ENCODE measurements around the gene RIMBP2.

Gene RIMBP2

DNA sequence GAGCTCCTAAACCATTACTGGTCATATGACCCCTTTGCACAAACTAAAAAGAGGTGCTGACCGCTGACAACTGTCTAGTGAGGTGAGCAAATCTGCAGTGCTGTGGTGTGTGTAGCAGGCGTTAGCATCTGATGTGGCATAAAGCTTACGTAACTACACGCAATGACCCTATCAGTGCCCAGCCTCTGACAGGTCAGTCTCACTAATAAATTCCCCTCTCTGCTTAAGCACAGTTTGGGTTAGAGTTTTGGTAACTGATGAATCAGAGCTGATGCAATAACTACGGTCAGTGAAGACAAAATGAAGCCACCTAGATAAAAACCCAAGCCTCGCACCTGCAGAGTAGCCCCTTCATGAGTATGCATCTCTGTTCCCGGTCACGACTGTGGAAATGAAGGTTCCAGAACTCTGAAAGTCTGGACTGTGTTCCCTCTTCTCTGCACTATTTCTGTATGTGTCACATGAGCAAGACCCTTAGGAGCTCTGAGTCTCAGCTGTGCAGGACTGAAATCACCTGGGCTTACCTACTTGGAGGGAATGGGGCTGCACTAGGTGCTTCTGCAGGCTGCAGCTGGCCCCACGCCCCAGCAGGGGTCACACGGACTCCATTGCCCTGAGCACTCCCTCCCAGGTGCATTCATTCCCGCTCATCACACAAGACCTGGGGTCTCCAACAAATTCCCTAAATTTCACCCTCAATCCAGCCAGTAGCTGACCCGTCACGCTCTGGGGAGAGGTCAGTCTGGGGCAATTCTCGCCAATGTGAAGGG lies 54.4 kb downstream of the RIMBP2 start:
- no peak for FAIRE-seq

DNA sequence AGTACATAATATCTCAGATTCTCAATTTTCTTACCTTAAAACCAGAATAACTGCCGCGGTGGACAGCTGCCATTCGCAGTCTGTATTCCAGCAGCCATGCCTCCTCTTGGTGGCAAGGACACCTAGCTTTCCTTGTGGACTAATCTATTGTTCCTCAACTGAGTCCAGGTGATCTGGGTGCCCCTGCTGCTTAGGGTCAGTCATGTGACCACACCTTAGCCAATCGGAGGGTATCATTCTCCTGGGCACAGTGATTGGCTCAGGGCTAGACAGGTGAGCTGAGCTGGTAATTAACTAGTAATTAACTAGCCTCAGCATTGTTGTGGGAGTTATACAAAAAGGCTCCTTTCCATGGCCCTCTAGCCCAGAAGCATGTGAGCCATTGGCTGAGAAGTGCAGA lies 55.0 kb downstream of the RIMBP2 start:
- no peak for DNase-seq (ENCODE audit: insufficient read length)
- TF ChIP-seq TAF1 (IDR thresholded peaks at IDR 0.05; ENCODE audit: borderline replicate concordance, low read depth, low read length) (no peak), POLR2A (IDR thresholded peaks at IDR 0.05; ENCODE audit: low read depth, low read length) (no peak), POLR2AphosphoS5 (IDR thresholded peaks at IDR 0.05; ENCODE audit: low read depth, low read length) (no peak)
- FAIRE-seq, result no peak

More for the DNA sequence above, 54.4 kb downstream of the RIMBP2 start:
- no peak for DNase-seq (ENCODE audit: insufficient read length)
- TF ChIP-seq POLR2AphosphoS5 (IDR thresholded peaks at IDR 0.05; ENCODE audit: low read depth, low read length), result no peak
- TF ChIP-seq TAF1 (IDR thresholded peaks at IDR 0.05; ENCODE audit: borderline replicate concordance, low read depth, low read length), result no peak
- no peak for TF ChIP-seq POLR2A (IDR thresholded peaks at IDR 0.05; ENCODE audit: low read depth, low read length)

DNA sequence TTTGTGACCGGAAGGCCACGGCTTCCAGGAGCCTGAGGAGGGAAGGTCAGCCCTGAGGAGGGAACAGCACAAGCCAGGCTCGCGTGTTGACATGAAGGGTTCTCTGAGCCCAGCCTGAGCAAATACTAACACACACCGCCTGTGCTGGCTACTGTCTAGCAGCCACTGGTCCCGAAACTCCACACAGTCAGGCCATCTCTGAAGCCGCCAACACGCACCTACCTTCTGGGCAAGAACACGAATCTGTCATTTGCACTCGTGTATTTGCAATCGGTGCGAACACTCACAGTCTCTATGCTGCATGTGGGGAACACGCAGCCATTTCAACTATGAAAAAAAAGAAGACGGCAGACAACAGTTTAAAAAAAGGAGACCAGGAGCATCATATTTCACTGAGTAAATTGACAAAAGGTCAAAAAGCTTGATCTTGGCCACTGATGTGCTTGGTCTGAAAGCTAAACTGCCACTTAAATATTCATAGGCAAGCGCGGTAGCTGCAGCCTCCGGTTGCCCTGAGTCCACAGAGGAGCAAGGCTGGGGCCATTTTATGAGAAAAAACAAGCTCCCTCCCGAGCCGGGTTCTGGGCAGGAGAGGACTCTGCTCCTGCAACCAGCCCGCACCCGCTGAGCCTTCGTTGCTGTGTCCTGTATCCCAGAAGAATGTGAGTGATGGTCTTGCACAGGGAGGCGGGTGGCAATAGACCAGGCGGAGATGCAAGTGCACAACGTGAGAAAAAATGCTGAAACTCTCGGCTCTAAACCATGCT lies 57.8 kb downstream of the RIMBP2 start:
- no peak for DNase-seq (ENCODE audit: insufficient read length)
- no peak for TF ChIP-seq TAF1 (IDR thresholded peaks at IDR 0.05; ENCODE audit: borderline replicate concordance, low read depth, low read length)
- TF ChIP-seq POLR2A (IDR thresholded peaks at IDR 0.05; ENCODE audit: low read depth, low read length), result no peak
- TF ChIP-seq POLR2AphosphoS5 (IDR thresholded peaks at IDR 0.05; ENCODE audit: low read depth, low read length), result no peak
- no peak for FAIRE-seq

DNA sequence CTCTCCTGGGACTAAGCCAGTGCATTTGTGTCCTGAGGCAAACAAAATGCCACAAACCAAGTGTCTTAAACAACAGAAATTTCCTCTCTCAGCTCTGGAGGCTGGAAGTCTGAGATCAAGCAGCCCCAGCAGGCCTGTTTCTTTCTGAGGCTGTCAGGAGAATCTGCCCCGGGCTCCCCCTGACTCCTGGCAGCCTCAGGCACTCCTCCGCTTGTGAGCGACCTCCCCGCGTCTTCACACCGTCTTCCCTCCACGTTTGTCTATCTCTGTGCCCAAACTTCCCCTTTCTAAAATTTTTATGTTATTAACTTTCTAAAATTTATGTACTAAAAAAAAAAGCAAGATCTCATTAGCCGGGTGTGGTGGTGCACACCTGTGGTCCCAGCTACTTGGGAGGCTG lies 59.7 kb downstream of the RIMBP2 start:
- TF ChIP-seq POLR2A (IDR thresholded peaks at IDR 0.05; ENCODE audit: low read depth, low read length) (no peak), POLR2AphosphoS5 (IDR thresholded peaks at IDR 0.05; ENCODE audit: low read depth, low read length) (no peak), TAF1 (IDR thresholded peaks at IDR 0.05; ENCODE audit: borderline replicate concordance, low read depth, low read length) (no peak)
- FAIRE-seq (no peak), DNase-seq (ENCODE audit: insufficient read length) (no peak)

DNA sequence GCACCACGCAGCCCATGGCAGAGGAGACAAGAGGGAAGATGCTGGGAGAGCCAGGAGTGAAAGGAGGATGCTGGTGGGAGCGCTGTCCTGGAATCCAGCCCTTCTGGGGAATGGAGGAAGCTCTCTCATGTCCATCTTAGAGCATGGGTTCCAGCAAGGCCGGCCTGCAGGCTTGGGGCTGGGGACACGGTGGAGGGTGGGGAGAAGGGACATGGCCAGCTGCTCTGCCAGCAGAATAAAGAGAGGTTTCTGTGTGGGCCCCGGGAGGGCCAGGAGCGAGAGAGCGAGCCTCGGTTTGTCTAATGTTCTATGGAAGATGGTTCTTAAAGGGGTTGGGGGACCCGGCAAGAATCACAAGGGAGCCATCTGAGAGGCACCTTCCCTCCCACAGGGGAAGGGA lies 60.2 kb downstream of the RIMBP2 start:
- no peak for FAIRE-seq
- DNase-seq (ENCODE audit: insufficient read length), result no peak
- no peak for TF ChIP-seq TAF1 (IDR thresholded peaks at IDR 0.05; ENCODE audit: borderline replicate concordance, low read depth, low read length)

DNA sequence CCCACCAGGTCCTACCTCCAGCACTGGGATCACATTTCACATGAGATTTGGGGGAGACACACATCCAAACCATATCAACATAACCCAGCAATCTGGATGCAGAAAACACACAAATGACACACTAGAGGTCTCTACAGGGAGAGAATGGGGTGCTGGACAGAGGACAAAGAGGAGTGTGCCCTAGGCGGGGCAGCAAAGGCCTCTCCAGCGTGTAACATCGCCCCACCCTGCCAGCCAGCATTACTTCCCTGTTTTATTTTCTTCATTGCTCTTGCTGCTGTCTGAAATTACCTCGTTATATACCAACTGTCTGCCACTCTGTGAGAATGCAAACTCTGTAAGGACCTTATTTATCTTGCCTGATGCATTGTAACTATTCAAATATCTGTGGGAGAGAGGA lies 61.1 kb downstream of the RIMBP2 start:
- TF ChIP-seq TAF1 (IDR thresholded peaks at IDR 0.05; ENCODE audit: borderline replicate concordance, low read depth, low read length) (no peak), POLR2A (IDR thresholded peaks at IDR 0.05; ENCODE audit: low read depth, low read length) (no peak)
- FAIRE-seq (no peak), DNase-seq (ENCODE audit: insufficient read length) (no peak)

DNA sequence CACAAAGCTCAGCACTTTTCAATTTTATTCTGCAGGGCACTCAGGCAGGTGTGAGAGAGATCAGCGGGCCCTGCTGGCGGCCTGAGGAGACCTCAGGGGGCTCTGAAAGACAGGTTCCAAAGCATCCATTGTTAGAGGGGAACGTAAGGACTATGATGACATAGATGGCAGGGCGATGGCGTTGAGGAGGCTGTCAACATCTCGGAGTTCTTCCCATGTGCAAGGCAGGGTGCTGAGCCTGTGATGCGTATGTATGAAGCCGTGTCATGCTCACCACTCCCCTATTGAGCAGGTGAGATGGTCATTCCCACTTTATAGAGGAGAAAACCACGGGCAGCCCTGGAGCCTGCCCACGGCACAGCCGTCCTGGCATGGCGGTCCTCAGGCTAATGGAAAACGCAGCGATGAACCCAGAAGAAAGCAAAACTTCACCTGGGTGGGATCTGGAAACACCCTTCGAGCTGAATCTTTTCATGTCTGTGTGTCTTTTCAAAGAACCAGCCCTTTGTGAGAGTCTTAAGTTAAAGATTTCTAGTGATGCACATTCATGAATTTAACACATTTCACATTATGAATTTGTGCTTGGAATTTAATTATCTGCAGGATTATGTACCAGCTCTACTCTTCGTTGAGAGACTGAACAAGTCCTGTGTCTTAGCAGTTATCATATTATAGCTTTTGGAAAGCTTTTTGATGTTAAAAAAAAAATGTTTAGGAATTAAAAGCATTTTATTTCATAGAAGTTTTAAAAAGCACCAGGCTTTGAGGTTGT lies 64.7 kb downstream of the RIMBP2 start:
- TF ChIP-seq POLR2AphosphoS5 (IDR thresholded peaks at IDR 0.05; ENCODE audit: low read depth, low read length) (no peak), TAF1 (IDR thresholded peaks at IDR 0.05; ENCODE audit: borderline replicate concordance, low read depth, low read length) (no peak), POLR2A (IDR thresholded peaks at IDR 0.05; ENCODE audit: low read depth, low read length) (no peak)
- DNase-seq (ENCODE audit: insufficient read length), result no peak
- FAIRE-seq, result no peak

DNA sequence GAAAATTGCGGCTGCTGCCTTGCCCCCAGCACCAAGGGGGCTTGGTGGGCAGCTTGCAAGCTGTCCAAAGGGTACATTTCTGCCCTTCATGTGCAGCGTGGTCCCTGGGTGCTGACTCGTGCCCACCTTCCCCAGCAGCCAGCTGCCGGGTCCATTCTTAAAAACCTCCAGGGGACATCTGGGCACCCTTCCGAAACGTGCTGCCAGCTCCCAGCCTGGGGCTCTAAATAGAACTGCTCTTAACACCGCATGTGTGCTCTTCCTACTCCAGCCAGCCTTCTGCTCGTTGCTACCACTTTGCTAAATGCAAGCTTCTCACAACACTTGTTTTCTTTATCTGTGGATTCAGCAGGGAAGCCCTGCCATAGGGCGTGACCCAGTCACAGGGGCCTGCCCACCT lies 66.0 kb downstream of the RIMBP2 start:
- DNase-seq (ENCODE audit: insufficient read length) (no peak), FAIRE-seq (no peak)
- TF ChIP-seq POLR2AphosphoS5 (IDR thresholded peaks at IDR 0.05; ENCODE audit: low read depth, low read length) (no peak), POLR2A (IDR thresholded peaks at IDR 0.05; ENCODE audit: low read depth, low read length) (no peak), TAF1 (IDR thresholded peaks at IDR 0.05; ENCODE audit: borderline replicate concordance, low read depth, low read length) (no peak)

DNA sequence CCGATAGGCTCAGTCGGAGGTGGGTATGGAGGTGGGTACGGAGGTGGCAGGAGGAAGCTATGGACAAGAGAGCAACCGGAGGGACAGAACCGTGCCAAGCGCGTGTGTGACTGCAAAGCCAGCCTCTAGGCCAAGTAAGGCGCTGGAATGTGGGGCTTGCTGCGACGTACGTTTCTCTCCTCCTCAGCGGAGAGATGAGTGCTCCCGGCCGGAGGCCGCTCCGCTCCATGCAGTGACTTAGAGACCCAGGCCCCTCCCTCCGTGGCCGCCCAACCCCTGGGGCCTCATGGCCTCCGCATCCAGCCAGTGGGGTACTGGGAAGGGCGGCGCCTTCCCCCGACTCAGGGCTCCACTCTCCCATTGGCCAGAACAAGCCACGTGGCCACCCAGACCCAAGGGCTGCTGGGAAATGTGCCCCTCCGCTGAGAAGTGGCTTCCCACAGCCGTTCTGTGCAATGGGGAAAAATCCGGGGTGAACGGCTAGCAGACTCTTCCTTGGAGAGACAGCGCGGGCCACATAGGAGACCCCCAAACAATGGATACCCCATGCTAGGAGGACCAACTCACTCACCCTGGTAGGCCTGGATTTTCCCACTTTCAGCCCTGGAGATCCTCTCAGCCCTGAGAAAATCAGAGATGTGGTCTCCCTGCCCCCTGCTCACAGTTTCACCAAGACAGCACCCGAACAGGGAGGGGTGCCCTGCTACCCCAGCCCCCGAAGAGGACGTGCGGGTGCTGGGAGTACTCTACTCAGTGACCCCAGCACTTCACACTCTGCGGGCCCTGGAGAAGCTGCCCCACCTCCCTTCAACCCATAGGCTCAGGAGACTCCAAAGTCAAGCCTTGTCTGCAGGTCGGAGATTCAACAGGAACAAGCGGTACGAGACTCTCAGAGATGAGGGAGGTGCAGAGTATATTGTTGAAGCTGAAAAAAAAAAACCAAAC lies 66.7 kb downstream of the RIMBP2 start:
- TF ChIP-seq TAF1 (IDR thresholded peaks at IDR 0.05; ENCODE audit: borderline replicate concordance, low read depth, low read length) (no peak), POLR2AphosphoS5 (IDR thresholded peaks at IDR 0.05; ENCODE audit: low read depth, low read length) (no peak), POLR2A (IDR thresholded peaks at IDR 0.05; ENCODE audit: low read depth, low read length) (no peak)
- DNase-seq (ENCODE audit: insufficient read length) (no peak), FAIRE-seq (no peak)

DNA sequence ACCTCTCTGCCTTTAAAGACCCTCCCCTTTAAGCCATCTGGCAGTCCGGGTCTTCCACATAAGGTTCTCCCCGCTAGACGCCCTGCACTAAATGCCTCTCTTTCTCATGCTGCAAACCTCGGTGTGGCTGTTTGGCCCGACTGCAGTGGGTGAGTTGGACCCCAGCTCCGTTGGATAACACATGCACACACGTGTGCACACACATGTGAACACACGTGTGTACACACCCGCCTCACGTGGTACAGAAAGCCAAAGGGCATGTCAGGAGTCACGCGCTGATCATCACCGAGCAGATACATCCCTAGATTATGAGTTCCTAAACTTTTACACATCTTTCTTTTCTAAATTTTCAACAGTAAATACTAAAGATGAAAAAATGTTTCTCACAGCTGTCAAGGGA lies 68.3 kb downstream of the RIMBP2 start:
- no peak for FAIRE-seq
- DNase-seq (ENCODE audit: insufficient read length), result no peak
- TF ChIP-seq TAF1 (IDR thresholded peaks at IDR 0.05; ENCODE audit: borderline replicate concordance, low read depth, low read length) (no peak), POLR2A (IDR thresholded peaks at IDR 0.05; ENCODE audit: low read depth, low read length) (no peak)

All from GM12892 (cell line).